Measurements from ENCODE around the gene CACNA1C.

DNA sequence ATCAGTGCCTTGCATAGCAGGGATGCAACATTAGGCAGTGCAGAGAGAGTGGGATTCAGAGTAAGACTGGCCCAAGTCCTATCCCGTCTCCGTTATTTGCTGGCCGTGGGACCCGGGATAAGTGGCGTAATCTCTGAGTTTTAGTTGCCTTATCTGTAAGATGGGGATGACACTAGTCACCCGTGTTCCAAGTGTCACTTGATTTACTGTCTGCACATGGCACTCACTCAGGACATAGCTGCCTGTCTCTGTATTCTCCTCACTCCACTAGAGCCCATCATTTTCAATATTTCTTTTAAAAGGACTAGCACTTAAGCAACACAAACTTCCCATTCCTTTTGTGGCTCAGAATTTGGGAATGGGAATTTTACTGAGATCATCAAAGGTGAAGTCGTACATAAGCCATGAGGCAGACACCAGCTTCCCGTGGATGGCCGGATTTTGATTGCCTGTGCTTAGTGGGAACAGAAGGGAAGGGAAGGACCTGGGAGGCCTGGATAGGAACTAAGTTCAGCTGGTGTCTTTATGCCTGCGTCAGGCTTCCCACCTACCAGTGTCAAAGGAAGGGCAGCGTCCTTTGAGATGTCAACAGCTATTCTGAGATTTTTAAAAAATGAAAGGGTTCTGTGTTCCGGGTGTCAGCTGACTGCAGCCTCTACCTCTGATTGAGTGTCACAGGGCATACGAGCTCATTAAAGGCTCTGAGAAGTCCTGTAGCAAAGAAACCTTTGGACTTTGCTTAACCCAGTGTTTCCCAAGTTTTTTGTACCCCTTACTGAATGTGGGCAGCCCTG, 361.4 kb downstream of the CACNA1C start:
- TF ChIP-seq NR2F1 (conservative IDR thresholded peaks at IDR 0.05) = no peak
- TF ChIP-seq, protein P1, sequence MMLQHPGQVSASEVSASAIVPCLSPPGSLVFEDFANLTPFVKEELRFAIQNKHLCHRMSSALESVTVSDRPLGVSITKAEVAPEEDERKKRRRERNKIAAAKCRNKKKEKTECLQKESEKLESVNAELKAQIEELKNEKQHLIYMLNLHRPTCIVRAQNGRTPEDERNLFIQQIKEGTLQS (IDR thresholded peaks at IDR 0.05; ENCODE audit: borderline replicate concordance, extremely low read depth, low read depth, low read length) = no peak

Measured in GM12878 (cell line).